BE2C (cell line): ENCODE data around the gene MAN2A2.

Experiments
- DNase-seq: peaks from one replicate; pipeline ENCODE4 v3.0.0-alpha.2; 2020
- H3K27me3 ChIP-seq: fragments of 250-450 bp; sonication (Bioruptor Pico); 2 replicates; pipeline ENCODE4 v1.5.1; 2020; ENCODE audit warnings: mild to moderate bottlenecking
- H3K36me3 ChIP-seq: fragments of 250-450 bp; sonication (Bioruptor Pico); 2 replicates; pipeline ENCODE4 v1.5.1; 2020; ENCODE audit warnings: mild to moderate bottlenecking
- H3K4me1 ChIP-seq: fragments of 250-450 bp; sonication (Bioruptor Pico); 2 replicates; pipeline ENCODE4 v1.5.1; 2020
- H3K4me3 ChIP-seq: 2 replicates; pipeline ENCODE4 v1.5.1; 2011; ENCODE audit warnings: low read depth, low read length
- H3K9me3 ChIP-seq: fragments of 250-450 bp; sonication (Bioruptor Pico); 2 replicates; pipeline ENCODE4 v1.5.1; 2020
- CTCF ChIP-seq: IDR thresholded peaks from 2 replicates; pipeline ENCODE4 v1.5.1; 2012; ENCODE audit warnings: mild to moderate bottlenecking, low read depth, low read length

MAN2A2 gene

GRCh38 chr15:90901175-90902039 is 1.7 kb upstream of the MAN2A2 start:
- Histone ChIP-seq H3K27me3 (no peaks in the 10 kb centered on the region), H3K9me3 (no peaks in the 10 kb centered on the region), H3K4me1 (no peaks in the 10 kb centered on the region), H3K4me3 (peak overlapping the region; percentile 83), H3K36me3 (peaks cover 12% of the 10 kb centered on the region)
- no peak for DNase-seq
- no peak for TF ChIP-seq CTCF

DNA sequence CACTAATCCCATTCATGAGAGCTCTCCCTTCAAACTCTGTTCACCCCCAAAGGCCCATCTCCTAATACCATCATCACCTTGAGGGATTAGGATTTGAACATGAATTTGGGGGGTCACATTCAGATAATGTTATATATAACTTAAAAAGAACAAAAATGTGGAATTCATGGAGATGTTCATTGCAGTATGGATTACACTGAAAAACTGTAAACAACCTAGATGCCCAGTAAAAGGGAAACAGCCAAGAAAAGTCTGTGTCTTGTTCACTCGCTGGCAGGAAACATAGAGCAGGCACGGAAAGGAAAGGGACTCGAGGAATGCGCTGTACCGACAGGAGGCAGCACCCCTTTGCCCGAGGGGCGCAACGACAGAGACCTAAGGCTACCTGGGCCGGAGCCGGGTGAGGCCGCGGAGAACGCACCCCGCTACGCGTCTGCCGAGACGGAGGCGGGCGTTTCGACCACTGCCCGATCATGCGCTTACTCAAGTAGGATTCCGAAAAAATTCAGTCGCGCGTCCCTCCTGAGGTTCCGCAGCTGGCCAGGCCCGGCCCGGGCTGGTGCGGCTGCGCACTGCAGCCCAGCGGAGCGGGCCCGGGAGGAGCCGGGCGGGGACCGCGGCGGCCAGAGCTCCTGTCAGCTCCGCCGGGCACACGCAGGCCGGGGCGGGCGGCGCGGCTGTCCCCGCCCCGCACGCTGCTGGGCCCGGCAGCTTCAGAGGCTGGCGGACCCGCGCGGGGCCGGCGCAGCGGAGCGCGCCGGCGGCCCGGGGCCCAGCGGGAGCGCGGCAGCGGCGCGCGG is 862 bp upstream of the MAN2A2 start:
- Histone ChIP-seq H3K4me3 (peak overlapping the region; percentile 83), H3K4me1 (no peaks in the 10 kb centered on the region), H3K9me3 (no peaks in the 10 kb centered on the region), H3K27me3 (no peaks in the 10 kb centered on the region), H3K36me3 (peaks cover 16% of the 10 kb centered on the region)
- peak; percentile 80 for DNase-seq
- TF ChIP-seq CTCF = peak; percentile 81

DNA sequence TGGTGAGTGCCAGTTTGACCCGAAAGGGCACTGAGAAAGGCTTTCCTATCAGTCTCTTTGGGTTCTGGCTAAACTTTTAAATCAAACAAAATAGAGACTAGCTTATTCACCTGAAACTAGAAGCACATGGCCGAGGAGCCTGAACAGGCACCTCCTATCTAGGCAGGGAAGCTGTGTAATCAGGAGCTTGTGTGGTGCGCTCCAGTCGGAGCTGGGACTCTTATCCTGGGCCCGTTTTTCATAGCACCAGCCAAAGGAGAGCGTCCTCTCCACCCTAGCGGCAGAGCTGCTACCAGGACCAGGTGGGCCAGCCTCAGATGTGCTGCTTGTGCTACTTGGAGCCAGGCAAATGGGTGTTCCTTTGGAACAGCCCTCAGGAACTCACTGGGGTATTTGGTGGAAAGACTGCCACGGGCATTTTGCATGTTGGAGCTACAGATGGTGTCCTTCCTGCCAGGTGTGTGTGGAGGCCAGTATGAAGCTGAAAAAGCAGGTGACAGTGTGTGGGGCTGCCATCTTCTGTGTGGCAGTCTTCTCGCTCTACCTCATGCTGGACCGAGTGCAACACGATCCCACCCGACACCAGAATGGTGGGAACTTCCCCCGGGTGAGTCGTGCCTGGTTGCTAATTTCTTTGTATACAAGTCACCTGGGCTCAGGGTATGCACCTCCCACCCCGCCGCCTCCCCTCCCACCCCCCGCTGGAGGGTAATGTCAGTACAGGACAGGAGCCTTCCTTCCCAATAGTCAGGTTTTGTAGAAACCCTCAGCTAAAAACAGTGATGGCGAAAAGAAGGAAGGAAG is 833 bp downstream of the MAN2A2 start:
- Histone ChIP-seq H3K27me3 (no peaks in the 10 kb centered on the region), H3K4me3 (peak overlapping the region; percentile 83), H3K36me3 (peaks cover 21% of the 10 kb centered on the region), H3K4me1 (no peaks in the 10 kb centered on the region), H3K9me3 (no peaks in the 10 kb centered on the region)
- DNase-seq = no peak
- 0 out of 2 replicates have a peak, but pooled peaks have one; percentile 9 for TF ChIP-seq CTCF

DNA sequence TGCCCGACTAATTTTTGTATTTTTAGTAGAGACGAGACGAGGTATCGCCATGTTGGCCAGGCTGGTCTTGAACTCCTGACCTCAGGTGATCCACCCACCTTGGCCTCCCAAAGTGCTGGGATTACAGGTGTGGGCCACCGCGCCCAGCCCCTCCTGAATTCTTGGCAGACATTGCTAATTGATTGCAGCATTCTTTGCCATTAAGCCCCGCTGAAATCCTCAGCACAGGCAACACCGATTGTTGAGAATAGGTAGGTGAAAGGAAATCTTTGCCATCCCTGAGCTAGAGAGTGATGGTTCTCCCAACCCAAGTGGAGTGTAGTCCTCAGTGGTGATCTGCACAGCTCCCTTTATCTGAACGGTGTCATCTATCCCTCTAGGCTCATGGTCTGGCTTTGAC is 1.6 kb downstream of the MAN2A2 start:
- DNase-seq = no peak
- Histone ChIP-seq H3K4me1 (no peaks in the 10 kb centered on the region), H3K9me3 (no peaks in the 10 kb centered on the region), H3K27me3 (no peaks in the 10 kb centered on the region), H3K36me3 (peaks cover 25% of the 10 kb centered on the region), H3K4me3 (no peak overlapping the region)
- no peak for TF ChIP-seq CTCF

- Histone ChIP-seq H3K4me3 (no peak overlapping the region), H3K36me3 (peaks cover 33% of the 10 kb centered on the region), H3K27me3 (no peaks in the 10 kb centered on the region), H3K9me3 (no peaks in the 10 kb centered on the region), H3K4me1 (no peaks in the 10 kb centered on the region)
- TF ChIP-seq CTCF = no peak
- no peak for DNase-seq
These were observed 2.4 kb downstream of the MAN2A2 start for GRCh38 chr15:90905306-90906180.
